Measurements from ENCODE around the gene JMJD4. TPM values are rescaled to one million over a fixed set of nuclear protein-coding genes. Genes with fewer than 3 reads are reported as not detected.

The JMJD4 gene
- total and polyA plus RNA-seq, 2 experiments from 2014 or later, result 11.5 to 17.7 TPM

DNA sequence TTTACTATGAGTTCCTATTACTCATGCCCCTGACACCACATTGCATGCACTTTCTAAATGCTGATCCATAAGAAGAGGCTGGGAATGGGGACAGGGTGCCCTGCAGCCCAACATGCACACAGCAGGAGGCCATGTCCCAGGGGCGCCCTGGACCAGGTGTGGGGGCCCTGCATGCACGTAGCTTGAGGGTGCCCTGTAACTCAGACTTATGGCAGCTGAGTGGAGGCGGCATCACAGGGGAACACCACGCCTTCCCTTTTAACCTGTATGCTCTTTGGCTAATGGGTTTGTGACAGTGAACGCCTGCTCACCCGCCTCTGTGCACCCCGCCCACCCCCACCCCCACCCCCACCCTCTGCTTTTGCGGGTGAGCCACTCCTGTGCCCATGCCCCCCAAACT, 36.2 kb upstream of the JMJD4 start:
- no peak overlapping the region for H3K27ac Mint-ChIP-seq
- H3K4me1 Mint-ChIP-seq, result no peaks in the 10 kb centered on the region

DNA sequence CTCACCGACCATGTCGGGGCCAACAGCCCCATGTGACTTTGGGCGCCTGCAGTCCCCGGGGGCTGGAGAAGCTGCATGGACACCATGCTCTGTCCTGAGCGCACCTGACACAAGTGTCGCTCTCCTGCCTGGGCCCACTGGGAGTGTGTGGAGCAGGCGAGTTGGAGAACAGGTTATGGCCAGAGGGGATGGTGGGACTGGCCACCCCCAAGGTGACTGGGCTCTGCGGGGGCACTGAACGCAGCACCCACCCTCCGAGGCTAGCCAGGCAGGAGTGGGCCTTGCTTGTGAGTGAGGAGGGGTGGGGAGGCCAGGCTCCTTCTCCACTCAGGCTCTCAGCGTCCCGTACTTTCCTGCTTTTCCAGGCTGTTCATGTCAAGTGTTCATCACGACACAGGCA, 35.7 kb upstream of the JMJD4 start:
- no peak for DNase-seq (ENCODE audit: low spot score)
- H3K4me3 Mint-ChIP-seq, result no peak overlapping the region
- H3K36me3 Mint-ChIP-seq (ENCODE audit: low read depth), result peaks cover 22% of the 10 kb centered on the region
- H3K27me3 Mint-ChIP-seq (ENCODE audit: insufficient read depth, low read depth, poor library complexity), result peaks cover 6% of the 10 kb centered on the region
- Histone ChIP-seq H3K36me3 (ENCODE audit: insufficient read depth) (no peaks in the 10 kb centered on the region), H3K4me3 (no peak overlapping the region), H2AFZ (no peak overlapping the region), H4K20me1 (replicated peaks; ENCODE audit: insufficient read depth) (peaks cover 6% of the 10 kb centered on the region; the same call in 1 of the 2 replicates), H3F3A (replicated peaks; ENCODE audit: low read depth) (no peaks in the 10 kb centered on the region), H3K27me3 (ENCODE audit: insufficient read depth) (no peaks in the 10 kb centered on the region), H3K4me1 (ENCODE audit: insufficient read depth) (no peaks in the 10 kb centered on the region), H3K27ac (ENCODE audit: low read depth) (no peak overlapping the region), H3K9me2 (ENCODE audit: insufficient read depth) (no peaks in the 10 kb centered on the region), H3K79me2 (replicated peaks; ENCODE audit: insufficient read depth) (no peaks in the 10 kb centered on the region), H3K4me2 (no peak overlapping the region)
- no peaks in the 10 kb centered on the region for H3K4me1 Mint-ChIP-seq
- no peak for ATAC-seq
- no peaks in the 10 kb centered on the region for H3K9me3 Mint-ChIP-seq
- no peak overlapping the region for H3K27ac Mint-ChIP-seq
- TF ChIP-seq, protein P1, sequence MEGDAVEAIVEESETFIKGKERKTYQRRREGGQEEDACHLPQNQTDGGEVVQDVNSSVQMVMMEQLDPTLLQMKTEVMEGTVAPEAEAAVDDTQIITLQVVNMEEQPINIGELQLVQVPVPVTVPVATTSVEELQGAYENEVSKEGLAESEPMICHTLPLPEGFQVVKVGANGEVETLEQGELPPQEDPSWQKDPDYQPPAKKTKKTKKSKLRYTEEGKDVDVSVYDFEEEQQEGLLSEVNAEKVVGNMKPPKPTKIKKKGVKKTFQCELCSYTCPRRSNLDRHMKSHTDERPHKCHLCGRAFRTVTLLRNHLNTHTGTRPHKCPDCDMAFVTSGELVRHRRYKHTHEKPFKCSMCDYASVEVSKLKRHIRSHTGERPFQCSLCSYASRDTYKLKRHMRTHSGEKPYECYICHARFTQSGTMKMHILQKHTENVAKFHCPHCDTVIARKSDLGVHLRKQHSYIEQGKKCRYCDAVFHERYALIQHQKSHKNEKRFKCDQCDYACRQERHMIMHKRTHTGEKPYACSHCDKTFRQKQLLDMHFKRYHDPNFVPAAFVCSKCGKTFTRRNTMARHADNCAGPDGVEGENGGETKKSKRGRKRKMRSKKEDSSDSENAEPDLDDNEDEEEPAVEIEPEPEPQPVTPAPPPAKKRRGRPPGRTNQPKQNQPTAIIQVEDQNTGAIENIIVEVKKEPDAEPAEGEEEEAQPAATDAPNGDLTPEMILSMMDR (conservative IDR thresholded peaks at IDR 0.05; ENCODE audit: low read depth in 2 of 2), result no peak
- TF ChIP-seq JUNB (IDR thresholded peaks at IDR 0.05; ENCODE audit: unreplicated experiment) (no peak), EZH2phosphoT487 (IDR thresholded peaks at IDR 0.05; ENCODE audit: unreplicated experiment) (no peak), ZNF114 (CRISPR knock-in tag; IDR thresholded peaks at IDR 0.05) (no peak), ZNF331 (CRISPR knock-in tag; IDR thresholded peaks at IDR 0.05; ENCODE audit: low read depth) (no peak), CREB1 (CRISPR knock-in tag; IDR thresholded peaks at IDR 0.05; ENCODE audit: low read depth) (no peak), STAT1 (IDR thresholded peaks at IDR 0.05; ENCODE audit: unreplicated experiment) (no peak), POLR2AphosphoS5 (IDR thresholded peaks at IDR 0.05; ENCODE audit: low read depth) (no peak), NANOG (IDR thresholded peaks at IDR 0.05; ENCODE audit: borderline replicate concordance) (no peak)
- TF ChIP-seq, protein P2, sequence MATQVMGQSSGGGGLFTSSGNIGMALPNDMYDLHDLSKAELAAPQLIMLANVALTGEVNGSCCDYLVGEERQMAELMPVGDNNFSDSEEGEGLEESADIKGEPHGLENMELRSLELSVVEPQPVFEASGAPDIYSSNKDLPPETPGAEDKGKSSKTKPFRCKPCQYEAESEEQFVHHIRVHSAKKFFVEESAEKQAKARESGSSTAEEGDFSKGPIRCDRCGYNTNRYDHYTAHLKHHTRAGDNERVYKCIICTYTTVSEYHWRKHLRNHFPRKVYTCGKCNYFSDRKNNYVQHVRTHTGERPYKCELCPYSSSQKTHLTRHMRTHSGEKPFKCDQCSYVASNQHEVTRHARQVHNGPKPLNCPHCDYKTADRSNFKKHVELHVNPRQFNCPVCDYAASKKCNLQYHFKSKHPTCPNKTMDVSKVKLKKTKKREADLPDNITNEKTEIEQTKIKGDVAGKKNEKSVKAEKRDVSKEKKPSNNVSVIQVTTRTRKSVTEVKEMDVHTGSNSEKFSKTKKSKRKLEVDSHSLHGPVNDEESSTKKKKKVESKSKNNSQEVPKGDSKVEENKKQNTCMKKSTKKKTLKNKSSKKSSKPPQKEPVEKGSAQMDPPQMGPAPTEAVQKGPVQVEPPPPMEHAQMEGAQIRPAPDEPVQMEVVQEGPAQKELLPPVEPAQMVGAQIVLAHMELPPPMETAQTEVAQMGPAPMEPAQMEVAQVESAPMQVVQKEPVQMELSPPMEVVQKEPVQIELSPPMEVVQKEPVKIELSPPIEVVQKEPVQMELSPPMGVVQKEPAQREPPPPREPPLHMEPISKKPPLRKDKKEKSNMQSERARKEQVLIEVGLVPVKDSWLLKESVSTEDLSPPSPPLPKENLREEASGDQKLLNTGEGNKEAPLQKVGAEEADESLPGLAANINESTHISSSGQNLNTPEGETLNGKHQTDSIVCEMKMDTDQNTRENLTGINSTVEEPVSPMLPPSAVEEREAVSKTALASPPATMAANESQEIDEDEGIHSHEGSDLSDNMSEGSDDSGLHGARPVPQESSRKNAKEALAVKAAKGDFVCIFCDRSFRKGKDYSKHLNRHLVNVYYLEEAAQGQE (IDR thresholded peaks at IDR 0.05; ENCODE audit: unreplicated experiment), result no peak
- TF ChIP-seq, protein P3, sequence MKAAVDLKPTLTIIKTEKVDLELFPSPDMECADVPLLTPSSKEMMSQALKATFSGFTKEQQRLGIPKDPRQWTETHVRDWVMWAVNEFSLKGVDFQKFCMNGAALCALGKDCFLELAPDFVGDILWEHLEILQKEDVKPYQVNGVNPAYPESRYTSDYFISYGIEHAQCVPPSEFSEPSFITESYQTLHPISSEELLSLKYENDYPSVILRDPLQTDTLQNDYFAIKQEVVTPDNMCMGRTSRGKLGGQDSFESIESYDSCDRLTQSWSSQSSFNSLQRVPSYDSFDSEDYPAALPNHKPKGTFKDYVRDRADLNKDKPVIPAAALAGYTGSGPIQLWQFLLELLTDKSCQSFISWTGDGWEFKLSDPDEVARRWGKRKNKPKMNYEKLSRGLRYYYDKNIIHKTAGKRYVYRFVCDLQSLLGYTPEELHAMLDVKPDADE (IDR thresholded peaks at IDR 0.05), result no peak

More for the DNA sequence above, 36.2 kb upstream of the JMJD4 start:
- H3K4me2 ChIP-seq, result no peak overlapping the region
- H3K9me2 ChIP-seq (ENCODE audit: insufficient read depth), result no peaks in the 10 kb centered on the region
- H3K9me3 Mint-ChIP-seq, result no peaks in the 10 kb centered on the region
- no peak overlapping the region for H3K27ac ChIP-seq (ENCODE audit: low read depth)
- no peak for ATAC-seq
- TF ChIP-seq CREB1 (CRISPR knock-in tag; IDR thresholded peaks at IDR 0.05; ENCODE audit: low read depth) (no peak), POLR2AphosphoS5 (IDR thresholded peaks at IDR 0.05; ENCODE audit: low read depth) (no peak)
- TF ChIP-seq, protein P3 (IDR thresholded peaks at IDR 0.05), result no peak
- no peak overlapping the region for H2AFZ ChIP-seq
- no peaks in the 10 kb centered on the region for H3K36me3 ChIP-seq (ENCODE audit: insufficient read depth)
- H3K27me3 ChIP-seq (ENCODE audit: insufficient read depth), result no peaks in the 10 kb centered on the region
- H3K4me3 ChIP-seq, result no peak overlapping the region
- peaks cover 6% of the 10 kb centered on the region for H3K27me3 Mint-ChIP-seq (ENCODE audit: insufficient read depth, low read depth, poor library complexity)
- H3F3A ChIP-seq (replicated peaks; ENCODE audit: low read depth), result no peaks in the 10 kb centered on the region
- H3K36me3 Mint-ChIP-seq (ENCODE audit: low read depth), result peaks cover 22% of the 10 kb centered on the region
- H3K4me1 ChIP-seq (ENCODE audit: insufficient read depth), result no peaks in the 10 kb centered on the region
- no peak overlapping the region for H3K4me3 Mint-ChIP-seq
- DNase-seq (ENCODE audit: low spot score), result no peak
- peaks cover 6% of the 10 kb centered on the region; the same call in 1 of the 2 replicates for H4K20me1 ChIP-seq (replicated peaks; ENCODE audit: insufficient read depth)
- no peaks in the 10 kb centered on the region for H3K79me2 ChIP-seq (replicated peaks; ENCODE audit: insufficient read depth)

Data from GM23338 (cell line).